Trophoblast cell (in vitro differentiated cells and primary cell): ENCODE data around the gene PYROXD2.

Experiments used
- DNase-seq, 2 donors: peaks; one replicate each; pipeline ENCODE4 v3.0.0-alpha.2; 2016
- H2AFZ ChIP-seq: 2 replicates; pipeline ENCODE4 v1.6.1; 2013; ENCODE audit warnings: low read length, moderate library complexity, mild to moderate bottlenecking; ENCODE audit not compliant: insufficient read depth, poor library complexity
- H2AK5ac ChIP-seq: 2 replicates; pipeline ENCODE4 v1.6.1; 2013; ENCODE audit warnings: mild to moderate bottlenecking, low read length
- H2BK120ac ChIP-seq: 2 replicates; pipeline ENCODE4 v1.6.1; 2013; ENCODE audit warnings: low read length, mild to moderate bottlenecking, moderate library complexity; ENCODE audit not compliant: insufficient read depth, poor library complexity
- H2BK12ac ChIP-seq: 2 replicates; pipeline ENCODE4 v1.6.1; 2013; ENCODE audit warnings: mild to moderate bottlenecking, low read length, moderate library complexity
- H2BK5ac ChIP-seq: 2 replicates; pipeline ENCODE4 v1.6.1; 2013; ENCODE audit warnings: low read length, low read depth, moderate library complexity, mild to moderate bottlenecking; ENCODE audit not compliant: poor library complexity
- H3K14ac ChIP-seq: 2 replicates; pipeline ENCODE4 v1.6.1; 2013; ENCODE audit warnings: mild to moderate bottlenecking, low read length
- H3K18ac ChIP-seq: 2 replicates; pipeline ENCODE4 v1.6.1; 2013; ENCODE audit warnings: mild to moderate bottlenecking, low read length
- H3K23ac ChIP-seq: 2 replicates; pipeline ENCODE4 v1.6.1; 2013; ENCODE audit warnings: low read length
- H3K27ac ChIP-seq: 2 replicates; pipeline ENCODE4 v1.5.1; 2013; ENCODE audit warnings: low read depth, mild to moderate bottlenecking, inconsistent platforms, low read length, moderate library complexity
- H3K27me3 ChIP-seq: 2 replicates; pipeline ENCODE4 v1.6.1; 2013; ENCODE audit warnings: inconsistent platforms, mild to moderate bottlenecking, low read length, moderate library complexity; ENCODE audit not compliant: insufficient read depth
- H3K36me3 ChIP-seq, 2 experiments: 1 replicate in 1 of 2; 2 replicates in 1 of 2; pipeline ENCODE4 v1.6.1; 2013; ENCODE audit warnings: low read length in 2 of 2, mild to moderate bottlenecking in 2 of 2, moderate library complexity in 1 of 2; ENCODE audit not compliant: insufficient read depth in 2 of 2, control insufficient read depth in 1 of 2
- H3K4ac ChIP-seq: 2 replicates; pipeline ENCODE4 v1.6.1; 2013; ENCODE audit warnings: low read depth, mild to moderate bottlenecking, low read length, moderate library complexity
- H3K4me1 ChIP-seq, 2 experiments: 1 replicate in 1 of 2; 2 replicates in 1 of 2; pipeline ENCODE4 v1.6.1; 2013; ENCODE audit warnings: low read length in 2 of 2, mild to moderate bottlenecking in 2 of 2, moderate library complexity in 1 of 2; ENCODE audit not compliant: insufficient read depth in 2 of 2, control insufficient read depth in 1 of 2
- H3K4me2 ChIP-seq: 2 replicates; pipeline ENCODE4 v1.6.1; 2013; ENCODE audit warnings: inconsistent platforms, mild to moderate bottlenecking, low read length, moderate library complexity
- H3K4me3 ChIP-seq: 2 replicates; pipeline ENCODE4 v1.5.1; 2013; ENCODE audit warnings: mild to moderate bottlenecking, low read depth, low read length, inconsistent platforms
- H3K79me1 ChIP-seq: one replicate; pipeline ENCODE4 v1.6.1; 2013; ENCODE audit warnings: low read length
- H3K79me2 ChIP-seq: 2 replicates; pipeline ENCODE4 v1.6.1; 2013; ENCODE audit warnings: low read length, mild to moderate bottlenecking; ENCODE audit not compliant: control insufficient read depth, insufficient read depth, poor library complexity
- H3K9ac ChIP-seq: 2 replicates; pipeline ENCODE4 v1.6.1; 2013; ENCODE audit warnings: mild to moderate bottlenecking, low read length
- H3K9me3 ChIP-seq: 2 replicates; pipeline ENCODE4 v1.6.1; 2013; ENCODE audit warnings: low read depth, mild to moderate bottlenecking, control low read depth, inconsistent platforms, low read length; ENCODE audit not compliant: insufficient read depth
- H4K12ac ChIP-seq: 2 replicates; pipeline ENCODE4 v1.6.1; 2013; ENCODE audit warnings: low read depth, mild to moderate bottlenecking, low read length, moderate library complexity
- H4K8ac ChIP-seq: 2 replicates; pipeline ENCODE4 v1.6.1; 2013; ENCODE audit warnings: low read depth, mild to moderate bottlenecking, low read length, moderate library complexity
- H4K91ac ChIP-seq: one replicate; pipeline ENCODE4 v1.6.1; 2013; ENCODE audit warnings: low read depth, mild to moderate bottlenecking, low read length, moderate library complexity
- WGBS: extraction: QIAGEN DNeasy Blood & Tissue Kit; methylation state at CpG from one replicate; pipeline ENCODE4 v1.1.7; 2013; ENCODE audit warnings: missing lambda C conversion rate; ENCODE audit not compliant: insufficient read length, insufficient coverage; ENCODE audit errors: extremely low coverage; 5-methylcytosine and 5-hydroxymethylcytosine counted together

PYROXD2 gene

GRCh38 chr10:98380493-98381339, 34.3 kb downstream of the PYROXD2 start:
- Histone ChIP-seq H3K27ac (peak overlapping the region; percentile 7), H3K4me3 (no peak overlapping the region), H3K9me3 (peaks cover 5% of the 10 kb centered on the region), H3K27me3 (no peaks in the 10 kb centered on the region), H4K91ac (no peak overlapping the region), H3K79me2 (no peaks in the 10 kb centered on the region), H4K8ac (no peak overlapping the region), H3K4me2 (no peak overlapping the region), H3K4ac (no peak overlapping the region), H3K9ac (no peak overlapping the region), H3K18ac (no peak overlapping the region), H3K36me3 (no peaks in the 10 kb centered on the region), H3K14ac (no peak overlapping the region), H2BK120ac (no peak overlapping the region), H2BK12ac (no peak overlapping the region), H4K12ac (no peak overlapping the region), H2BK5ac (no peak overlapping the region), H3K4me1 (peaks cover 20 to 26% of the 10 kb centered on the region in 2 experiments), H3K79me1 (no peaks in the 10 kb centered on the region), H2AFZ (no peak overlapping the region), H2AK5ac (no peak overlapping the region), H3K23ac (no peak overlapping the region)
- no peak for DNase-seq
- WGBS: no CpG with 5 or more reads among the region's 8 CpGs

- WGBS: no CpG with 5 or more reads among the region's 4 CpGs
- no peak overlapping the region for H2BK12ac ChIP-seq
- no peak overlapping the region for H4K8ac ChIP-seq
- H3K18ac ChIP-seq: no peak overlapping the region
- no peak overlapping the region for H4K91ac ChIP-seq
- peaks cover 4% of the 10 kb centered on the region for H3K79me1 ChIP-seq
- H2AK5ac ChIP-seq: no peak overlapping the region
- H3K4ac ChIP-seq: no peak overlapping the region
- no peak overlapping the region for H2BK5ac ChIP-seq
- H3K14ac ChIP-seq: no peak overlapping the region
- no peaks in the 10 kb centered on the region for H3K27me3 ChIP-seq
- no peak overlapping the region for H2BK120ac ChIP-seq
- H3K79me2 ChIP-seq: no peaks in the 10 kb centered on the region
- no peak overlapping the region for H3K4me3 ChIP-seq
- no peak overlapping the region for H2AFZ ChIP-seq
- no peak overlapping the region for H3K4me2 ChIP-seq
- H3K36me3 ChIP-seq: no peaks in the 10 kb centered on the region
- peaks cover 5% of the 10 kb centered on the region for H3K9me3 ChIP-seq
- H4K12ac ChIP-seq: no peak overlapping the region
- H3K9ac ChIP-seq: no peak overlapping the region
- H3K4me1 ChIP-seq: peaks cover 30% of the 10 kb centered on the region in 2 experiments
- DNase-seq: no peak
- no peak overlapping the region for H3K23ac ChIP-seq
- no peak overlapping the region for H3K27ac ChIP-seq
These were observed 36.3 kb downstream of the PYROXD2 start for GRCh38 chr10:98378722-98379121.

- H3K36me3 ChIP-seq: no peaks in the 10 kb centered on the region
- H3K9ac ChIP-seq: no peak overlapping the region
- H4K8ac ChIP-seq: no peak overlapping the region
- no CpG with 5 or more reads among the region's 3 CpGs for WGBS
- H2AFZ ChIP-seq: no peak overlapping the region
- no peak overlapping the region for H2BK5ac ChIP-seq
- peaks cover 4% of the 10 kb centered on the region for H3K9me3 ChIP-seq
- H4K91ac ChIP-seq: no peak overlapping the region
- peaks cover 28 to 32% of the 10 kb centered on the region in 2 experiments for H3K4me1 ChIP-seq
- no peak overlapping the region for H3K4ac ChIP-seq
- H3K79me2 ChIP-seq: no peaks in the 10 kb centered on the region
- no peak overlapping the region for H4K12ac ChIP-seq
- no peaks in the 10 kb centered on the region for H3K27me3 ChIP-seq
- no peak overlapping the region for H3K27ac ChIP-seq
- no peak overlapping the region for H3K4me2 ChIP-seq
- no peak overlapping the region for H3K18ac ChIP-seq
- H2BK120ac ChIP-seq: no peak overlapping the region
- no peak overlapping the region for H2BK12ac ChIP-seq
- H2AK5ac ChIP-seq: no peak overlapping the region
- H3K14ac ChIP-seq: no peak overlapping the region
- H3K23ac ChIP-seq: no peak overlapping the region
- DNase-seq: peak; percentile 52 to 75
- no peak overlapping the region for H3K4me3 ChIP-seq
- peaks cover 4% of the 10 kb centered on the region for H3K79me1 ChIP-seq
These were observed 37.4 kb downstream of the PYROXD2 start for GRCh38 chr10:98377536-98377935.

- Histone ChIP-seq H3K23ac (no peak overlapping the region), H3K27ac (no peak overlapping the region), H2BK120ac (no peak overlapping the region), H2AFZ (no peak overlapping the region), H3K14ac (no peak overlapping the region), H3K9ac (no peak overlapping the region), H2BK12ac (no peak overlapping the region), H3K36me3 (no peaks in the 10 kb centered on the region), H3K4me1 (peaks cover 28 to 32% of the 10 kb centered on the region in 2 experiments), H4K8ac (no peak overlapping the region), H2AK5ac (no peak overlapping the region), H3K18ac (no peak overlapping the region), H3K79me1 (peaks cover 4% of the 10 kb centered on the region), H2BK5ac (no peak overlapping the region), H3K4me3 (no peak overlapping the region), H3K27me3 (no peaks in the 10 kb centered on the region), H3K9me3 (peaks cover 4% of the 10 kb centered on the region), H3K79me2 (no peaks in the 10 kb centered on the region), H4K12ac (no peak overlapping the region), H3K4me2 (no peak overlapping the region), H4K91ac (no peak overlapping the region), H3K4ac (no peak overlapping the region)
- DNase-seq: peak; percentile 66 to 73
- WGBS: no CpG with 5 or more reads among the region's 2 CpGs
These were observed 38.0 kb downstream of the PYROXD2 start for GRCh38 chr10:98377001-98377400.
